Lung (tissue), 12 donors: ENCODE results near the gene PDE1C. TPM values are rescaled to one million over a fixed set of nuclear protein-coding genes. Genes with fewer than 3 reads are reported as not detected.

Experiments
- ATAC-seq: fragments of 200-7000 bp; cut with Tn5 transposase; one replicate; pipeline ENCODE4 v1.9.1; 2020; ENCODE audit warnings: moderate number of reproducible peaks; ENCODE audit not compliant: insufficient read depth, low FRiP score
- DNase-seq, 3 donors: peaks; one replicate each; pipeline ENCODE4 v3.0.0-alpha.2; 2013 to 2017
- H3K27ac ChIP-seq, 2 donors: one replicate each; pipeline ENCODE4 v1.5.1; 2013; ENCODE audit warnings: mild to moderate bottlenecking in 2 of 2, moderate library complexity in 2 of 2, control low read depth in 1 of 2, inconsistent platforms in 1 of 2, low read depth in 1 of 2, low read length in 1 of 2
- H3K27me3 ChIP-seq, 3 donors: one replicate each; pipeline ENCODE4 v1.5.1; 2013; ENCODE audit warnings: low read length in 2 of 3; ENCODE audit not compliant: control insufficient read depth in 3 of 3, insufficient read depth in 3 of 3
- H3K36me3 ChIP-seq, 4 donors: one replicate each; pipeline ENCODE4 v1.5.1; 2013; ENCODE audit warnings: low read length in 4 of 4, mild to moderate bottlenecking in 1 of 4, moderate library complexity in 1 of 4; ENCODE audit not compliant: control insufficient read depth in 4 of 4, insufficient read depth in 4 of 4
- H3K4me1 ChIP-seq, 5 donors: one replicate each; pipeline ENCODE4 v1.5.1; 2013; ENCODE audit warnings: low read length in 5 of 5, mild to moderate bottlenecking in 2 of 5, moderate library complexity in 1 of 5; ENCODE audit not compliant: control insufficient read depth in 5 of 5, insufficient read depth in 5 of 5
- H3K4me3 ChIP-seq: one replicate; pipeline ENCODE4 v1.5.1; 2013; ENCODE audit warnings: mild to moderate bottlenecking, control low read depth, moderate library complexity
- H3K9ac ChIP-seq, 2 donors: one replicate each; pipeline ENCODE4 v1.5.1; 2013; ENCODE audit warnings: low read length in 2 of 2, control low read depth in 1 of 2; ENCODE audit not compliant: insufficient read depth in 1 of 2
- H3K9me3 ChIP-seq, 4 donors: one replicate each; pipeline ENCODE4 v1.5.1; 2013; ENCODE audit warnings: low read length in 3 of 4, mild to moderate bottlenecking in 1 of 4, moderate library complexity in 1 of 4; ENCODE audit not compliant: control insufficient read depth in 4 of 4, insufficient read depth in 3 of 4
- CTCF ChIP-seq: IDR thresholded peaks from 2 replicates; pipeline ENCODE4 v1.5.1; 2012; ENCODE audit warnings: mild to moderate bottlenecking; ENCODE audit errors: control extremely low read depth, extremely low read depth
- WGBS, 2 donors: extraction: QIAGEN DNeasy Blood & Tissue Kit; methylation state at CpG; one replicate each; pipeline ENCODE4 v1.1.7; 2013; 5-methylcytosine and 5-hydroxymethylcytosine counted together
- polyA plus RNA-seq, 2 donors: library from polyadenylated mRNA; stranded (reverse); fragments of 200-250 nt; gene quantifications; one replicate each; pipeline ENCODE4 v1.2.1, GENCODE V29; 2013
- total RNA-seq, 2 donors: library from RNA; depleted of rRNA in 1 of 2; stranded (reverse); fragments of >200 nt in 1 of 2; gene quantifications; one replicate each; pipeline ENCODE4 v1.2.1, GENCODE V29; 2014 to 2021
- donor health status: control.
- donor health status: control.
- donor health status: Bipolar disorder and iron deficiency.
- donor health status: healthy.
- donor health status: DM: yes; HTN: yes; CAD: no.

PDE1C gene
- total and polyA plus RNA-seq, 4 donors: 1.9 to 14.3 (median 6.1) TPM

DNA sequence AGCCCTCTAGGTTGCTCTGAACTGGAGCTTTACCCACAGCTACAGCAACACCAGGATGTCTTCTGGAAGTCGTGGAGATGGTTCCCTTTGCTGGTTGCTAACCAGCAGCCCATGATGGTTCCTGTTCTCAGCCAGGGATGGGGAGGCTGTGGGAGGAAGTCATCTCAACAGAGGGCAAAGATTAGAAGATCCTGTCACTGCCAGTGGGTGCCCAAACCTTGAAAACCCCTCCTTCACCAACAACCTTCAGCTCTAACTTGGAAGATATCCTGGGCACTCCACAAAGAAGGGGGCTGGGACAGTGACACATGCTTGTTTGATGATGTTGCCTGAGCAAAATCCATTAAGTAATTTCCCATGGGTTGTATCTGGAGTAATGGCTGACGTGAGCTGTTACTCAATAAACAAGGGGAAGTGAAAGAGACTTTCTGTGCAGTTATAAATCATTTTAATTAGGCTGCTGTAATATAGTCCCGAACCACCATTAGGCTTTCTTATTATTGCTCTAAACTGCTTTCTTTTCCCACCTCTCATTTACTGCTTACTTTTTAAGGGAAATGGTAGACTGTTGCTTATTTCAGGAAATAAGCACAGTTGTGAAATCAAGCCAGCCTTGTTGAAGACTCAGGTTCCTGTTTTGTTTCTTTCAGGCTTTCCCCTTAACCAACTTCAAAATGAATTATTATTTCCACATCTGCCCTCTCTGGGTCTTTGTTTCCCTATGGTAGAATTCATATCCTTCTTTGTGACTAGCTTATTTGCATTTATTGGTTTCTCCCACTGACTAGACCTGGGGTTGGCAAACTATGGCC lies 258.4 kb downstream of the PDE1C start:
- no peak for TF ChIP-seq CTCF
- Histone ChIP-seq H3K27me3 (no peaks in the 10 kb centered on the region), H3K9ac (no peak overlapping the region), H3K4me1 (no peaks in the 10 kb centered on the region), H3K27ac (peak overlapping the region; percentile 17 to 45), H3K9me3 (peaks cover 0 to 3% (median 0%) of the 10 kb centered on the region in 4 donors), H3K4me3 (no peak overlapping the region), H3K36me3 (peaks cover 0 to 16% (median 0%) of the 10 kb centered on the region in 4 donors)
- ATAC-seq (peak; percentile 60), DNase-seq (peak in 2 of 3 donors; percentile 3 to 16)
- WGBS, 2 donors: 14 to 35% methylated on average over 3 of the region's 3 CpGs

GRCh38 chr7:31805209-31805818 lies 264.9 kb downstream of the PDE1C start:
- ATAC-seq (no peak), DNase-seq (no peak)
- peaks cover 0 to 3% (median 0%) of the 10 kb centered on the region in 5 donors for H3K4me1 ChIP-seq
- H3K9me3 ChIP-seq: no peaks in the 10 kb centered on the region
- no peak overlapping the region for H3K27ac ChIP-seq
- H3K9ac ChIP-seq: no peak overlapping the region
- 79 to 95% methylated on average over 2 of the region's 2 CpGs for WGBS, 2 donors
- TF ChIP-seq CTCF: no peak
- no peak overlapping the region for H3K4me3 ChIP-seq
- H3K27me3 ChIP-seq: no peaks in the 10 kb centered on the region
- peaks cover 0 to 8% (median 0%) of the 10 kb centered on the region in 4 donors for H3K36me3 ChIP-seq

GRCh38 chr7:31796375-31796774 lies 273.8 kb downstream of the PDE1C start:
- no peak overlapping the region for H3K9ac ChIP-seq
- ATAC-seq: no peak
- H3K27me3 ChIP-seq: no peaks in the 10 kb centered on the region
- H3K9me3 ChIP-seq: no peaks in the 10 kb centered on the region
- no peaks in the 10 kb centered on the region for H3K36me3 ChIP-seq
- H3K4me1 ChIP-seq: no peaks in the 10 kb centered on the region
- TF ChIP-seq CTCF: no peak
- DNase-seq: no peak
- H3K4me3 ChIP-seq: no peak overlapping the region
- WGBS, 2 donors: 83 to 92% methylated on average over 5 of the region's 5 CpGs
- H3K27ac ChIP-seq: no peak overlapping the region
